Adipocyte (in vitro differentiated cells): Measurements from ENCODE around the gene TTC39A.
"Not testable (repeated sequence)": the region's sequence is repeated elsewhere in the genome, so short reads cannot be mapped to it uniquely, and the experiment has no call there.

Experiments used
- DNase-seq: peaks from one replicate; pipeline ENCODE4 v3.0.0-alpha.2; 2015; ENCODE audit warnings: low read depth
- H3K27me3 ChIP-seq: replicated peaks from 2 replicates; pipeline ENCODE4 v1.7.0; 2013; ENCODE audit warnings: mild to moderate bottlenecking, low read length, moderate library complexity; ENCODE audit not compliant: control insufficient read depth, insufficient read depth
- H3K36me3 ChIP-seq: 2 replicates; pipeline ENCODE4 v1.7.0; 2013; ENCODE audit warnings: low read length, mild to moderate bottlenecking, moderate library complexity; ENCODE audit not compliant: control insufficient read depth, insufficient read depth, severe bottlenecking
- H3K4me1 ChIP-seq: 2 replicates; pipeline ENCODE4 v1.7.0; 2013; ENCODE audit warnings: mild to moderate bottlenecking, low read length, moderate library complexity; ENCODE audit not compliant: control insufficient read depth, insufficient read depth
- H3K4me3 ChIP-seq: 2 replicates; pipeline ENCODE4 v1.7.0; 2013; ENCODE audit warnings: mild to moderate bottlenecking, low read length, moderate library complexity
- H3K9ac ChIP-seq: 2 replicates; pipeline ENCODE4 v1.7.0; 2013; ENCODE audit warnings: mild to moderate bottlenecking, low read length, moderate library complexity
- H3K9me3 ChIP-seq: 2 replicates; pipeline ENCODE4 v1.7.0; 2013; ENCODE audit warnings: mild to moderate bottlenecking, low read length, moderate library complexity; ENCODE audit not compliant: control insufficient read depth

The TTC39A gene

GRCh38 chr1:51336004-51336403 is 5.6 kb upstream of the TTC39A start:
- no peak overlapping the region for H3K4me3 ChIP-seq
- H3K27me3 ChIP-seq, result peaks cover 4% of the 10 kb centered on the region
- H3K4me1 ChIP-seq, result peaks cover 6% of the 10 kb centered on the region
- no peaks in the 10 kb centered on the region for H3K36me3 ChIP-seq
- H3K9me3 ChIP-seq, result no peaks in the 10 kb centered on the region
- H3K9ac ChIP-seq, result no peak overlapping the region
- no peak for DNase-seq

DNA sequence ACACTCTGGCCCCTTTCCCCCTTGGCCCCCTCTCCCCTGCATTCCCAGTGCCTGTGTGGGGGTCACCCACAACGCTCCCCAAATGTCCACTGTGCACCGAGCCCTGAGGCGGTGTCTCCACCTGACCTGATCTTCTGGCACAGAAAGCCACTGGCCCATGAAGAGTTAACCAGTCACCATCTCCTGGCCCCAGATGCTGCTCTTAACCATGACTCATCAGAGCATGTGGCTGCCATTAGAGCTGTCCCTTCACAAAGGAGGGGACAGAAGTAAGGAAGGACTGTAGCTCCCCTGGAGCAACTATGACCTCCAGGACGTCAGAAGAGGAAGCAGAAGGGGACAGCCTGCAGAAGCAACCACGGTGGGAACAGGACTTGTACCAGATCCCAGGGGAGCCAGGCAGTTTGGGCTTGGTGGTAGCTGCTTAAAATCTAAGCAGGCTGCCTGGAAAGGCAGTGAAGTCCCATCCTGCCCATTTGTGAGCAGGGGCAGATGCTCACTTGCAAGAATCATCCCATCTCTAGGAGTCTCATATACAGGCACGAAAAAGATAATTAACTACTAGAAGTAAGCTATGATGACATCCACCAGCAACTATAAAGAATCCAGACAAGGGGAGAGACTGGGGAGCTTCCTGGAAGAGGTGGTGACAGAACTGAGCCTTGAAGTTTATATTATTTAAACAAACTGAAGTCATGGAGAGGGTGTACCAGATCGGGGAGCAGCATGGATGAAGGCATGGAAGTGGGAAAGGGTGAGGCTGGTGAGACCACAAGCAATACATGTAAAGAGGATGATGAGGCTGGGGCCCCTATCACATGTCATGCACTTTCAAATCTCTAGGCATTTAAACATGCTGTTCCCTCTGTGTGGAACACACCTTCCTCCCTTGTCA is 1.1 kb upstream of the TTC39A start:
- Histone ChIP-seq H3K4me1 (peaks cover 15% of the 10 kb centered on the region), H3K36me3 (no peaks in the 10 kb centered on the region), H3K9me3 (no peaks in the 10 kb centered on the region), H3K4me3 (no peak overlapping the region), H3K27me3 (no peaks in the 10 kb centered on the region), H3K9ac (no peak overlapping the region)
- DNase-seq, result peak; percentile 66

- Histone ChIP-seq H3K4me3 (no peak overlapping the region), H3K9me3 (no peaks in the 10 kb centered on the region), H3K4me1 (peaks cover 15% of the 10 kb centered on the region), H3K27me3 (no peaks in the 10 kb centered on the region), H3K36me3 (no peaks in the 10 kb centered on the region), H3K9ac (no peak overlapping the region)
- DNase-seq, result no peak
These were observed 678 bp downstream of the TTC39A start for GRCh38 chr1:51329443-51330325.

DNA sequence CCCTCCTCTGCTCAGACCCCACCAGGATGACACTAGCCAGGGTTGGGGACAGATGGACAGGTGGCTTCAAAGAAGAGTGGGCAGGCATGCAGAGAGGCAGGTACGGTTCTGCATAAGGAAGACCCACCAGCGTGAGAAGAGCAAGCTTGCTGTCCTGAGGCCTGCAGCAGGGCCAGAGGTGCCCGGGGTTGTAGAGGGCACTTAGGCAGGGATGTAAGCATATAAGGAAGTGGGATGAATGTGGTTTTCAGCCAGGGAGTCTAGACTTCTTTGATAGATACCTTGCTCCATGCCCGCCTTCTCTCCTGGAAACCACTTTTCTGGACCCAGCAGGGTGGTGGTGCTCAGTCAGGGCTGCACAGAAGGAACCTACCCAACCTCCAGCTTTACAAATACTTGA is 1.4 kb downstream of the TTC39A start:
- DNase-seq, result no peak
- Histone ChIP-seq H3K4me1 (peaks cover 15% of the 10 kb centered on the region), H3K27me3 (no peaks in the 10 kb centered on the region), H3K36me3 (no peaks in the 10 kb centered on the region), H3K9ac (no peak overlapping the region), H3K9me3 (no peaks in the 10 kb centered on the region), H3K4me3 (no peak overlapping the region)

DNA sequence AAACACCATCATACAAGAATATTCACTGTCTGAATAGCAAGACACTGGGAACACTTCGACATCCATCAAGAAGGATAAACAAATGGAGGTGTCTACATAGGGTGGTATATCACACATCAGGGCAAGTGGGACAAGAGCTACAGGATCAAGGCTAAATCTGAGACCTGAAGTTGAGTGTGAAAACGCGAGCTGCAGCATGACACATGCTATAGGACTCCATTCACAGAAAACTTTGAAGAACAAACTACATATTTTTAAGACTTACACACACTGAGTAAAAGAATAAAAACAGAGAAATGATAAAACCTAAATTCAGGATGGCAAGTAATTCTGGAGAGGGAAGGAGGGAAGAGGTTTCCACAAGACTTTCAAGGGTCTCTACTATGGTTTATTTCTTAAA is 2.1 kb downstream of the TTC39A start:
- DNase-seq, result peak; percentile 40
- Histone ChIP-seq H3K36me3 (no peaks in the 10 kb centered on the region), H3K27me3 (no peaks in the 10 kb centered on the region), H3K9me3 (no peaks in the 10 kb centered on the region), H3K9ac (no peak overlapping the region), H3K4me1 (peaks cover 15% of the 10 kb centered on the region), H3K4me3 (no peak overlapping the region)

DNA sequence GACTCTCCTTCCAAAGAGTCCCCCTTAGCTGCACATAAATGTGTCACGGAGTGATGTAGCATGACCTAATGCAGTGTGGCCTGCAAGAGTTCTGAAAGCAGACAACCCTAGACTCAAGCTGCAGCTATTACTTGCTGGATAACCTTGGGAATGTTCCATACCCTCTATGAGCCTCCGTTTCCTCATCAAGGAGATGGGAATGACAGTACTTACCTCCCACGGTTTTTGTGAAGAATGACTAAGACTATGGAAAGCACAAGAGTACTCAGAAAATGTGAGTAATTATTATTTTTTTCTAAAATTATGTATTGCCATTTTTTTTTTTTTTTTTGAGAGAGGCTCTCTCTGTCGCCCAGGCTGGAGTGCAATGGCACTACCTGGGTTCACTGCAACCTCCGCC is 3.0 kb downstream of the TTC39A start:
- Histone ChIP-seq H3K9me3 (no peaks in the 10 kb centered on the region), H3K36me3 (no peaks in the 10 kb centered on the region), H3K9ac (no peak overlapping the region), H3K27me3 (no peaks in the 10 kb centered on the region), H3K4me1 (peaks cover 15% of the 10 kb centered on the region), H3K4me3 (no peak overlapping the region)
- peak; percentile 27 for DNase-seq

DNA sequence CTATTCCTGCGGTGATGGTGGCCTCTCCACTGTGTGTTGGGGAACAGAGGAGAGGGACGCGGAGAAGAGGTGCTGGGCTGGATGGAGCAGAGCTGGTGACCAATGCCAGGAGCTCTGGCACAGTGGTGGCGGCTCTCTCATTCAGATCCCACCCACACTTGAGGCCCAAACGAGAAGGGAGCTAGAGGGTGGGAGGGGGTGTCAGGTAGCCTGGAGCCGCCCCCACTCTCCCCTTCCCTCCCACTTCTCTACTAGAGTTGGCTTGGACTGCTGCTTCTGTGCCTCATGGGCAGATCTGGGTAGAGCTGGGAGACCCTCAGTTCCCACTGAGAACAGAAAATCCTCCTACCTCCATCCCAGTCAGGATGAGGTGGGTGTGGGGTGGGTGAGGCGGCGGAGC is 3.5 kb downstream of the TTC39A start:
- Histone ChIP-seq H3K4me1 (peaks cover 15% of the 10 kb centered on the region), H3K4me3 (no peak overlapping the region), H3K9ac (no peak overlapping the region), H3K9me3 (no peaks in the 10 kb centered on the region), H3K27me3 (no peaks in the 10 kb centered on the region), H3K36me3 (no peaks in the 10 kb centered on the region)
- no peak for DNase-seq

GRCh38 chr1:51325878-51326755 is 4.2 kb downstream of the TTC39A start:
- no peak overlapping the region for H3K9ac ChIP-seq
- H3K27me3 ChIP-seq, result no peaks in the 10 kb centered on the region
- no peak overlapping the region for H3K4me3 ChIP-seq
- H3K4me1 ChIP-seq, result peaks cover 10% of the 10 kb centered on the region
- DNase-seq, result no peak
- H3K36me3 ChIP-seq, result no peaks in the 10 kb centered on the region
- no peaks in the 10 kb centered on the region for H3K9me3 ChIP-seq

DNA sequence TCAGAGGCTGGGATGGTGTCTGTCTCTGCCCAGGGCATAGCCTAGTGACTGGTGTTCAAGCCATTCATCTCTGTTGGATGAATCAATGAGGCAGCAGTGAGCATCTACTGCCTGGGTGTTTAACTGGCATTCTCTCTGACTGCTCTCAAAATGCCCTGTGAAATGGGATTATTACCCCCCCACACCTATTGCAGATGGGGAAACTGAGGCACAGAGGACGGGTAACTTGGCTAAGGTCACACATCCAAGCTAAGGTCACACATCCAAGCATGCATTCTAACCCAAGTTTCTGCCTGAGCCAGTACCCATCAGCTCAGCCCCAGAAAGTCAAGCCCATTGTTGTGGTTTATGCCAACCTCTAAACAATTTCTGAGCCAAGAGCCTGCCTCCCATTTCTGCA is 5.0 kb downstream of the TTC39A start:
- Histone ChIP-seq H3K9me3 (no peaks in the 10 kb centered on the region), H3K9ac (no peak overlapping the region), H3K4me3 (no peak overlapping the region), H3K4me1 (peaks cover 4% of the 10 kb centered on the region), H3K27me3 (no peaks in the 10 kb centered on the region), H3K36me3 (no peaks in the 10 kb centered on the region)
- DNase-seq, result no peak

DNA sequence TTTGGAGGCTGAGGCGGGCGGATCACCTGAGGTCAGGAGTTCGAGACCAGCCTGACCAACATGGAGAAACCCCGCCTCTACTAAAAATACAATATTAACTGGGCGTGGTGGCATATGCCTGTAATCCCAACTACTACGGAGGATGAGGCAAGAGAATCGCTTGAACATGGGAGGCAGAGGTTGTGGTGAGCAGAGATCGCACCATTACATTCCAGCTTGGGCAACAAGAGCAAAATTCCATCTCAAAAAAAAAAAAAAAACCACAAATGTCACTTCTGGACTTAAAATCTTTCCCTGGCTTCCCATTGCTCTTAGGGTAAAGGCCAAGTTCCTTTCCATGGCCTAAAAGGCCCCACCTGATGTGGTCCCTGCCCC is 5.4 kb downstream of the TTC39A start:
- not testable (repeated sequence) for H3K27me3 ChIP-seq, H3K4me3 ChIP-seq, H3K9ac ChIP-seq, H3K9me3 ChIP-seq, H3K4me1 ChIP-seq, DNase-seq, H3K36me3 ChIP-seq
